ENCODE measurements around the gene YRDC.

YRDC gene

DNA sequence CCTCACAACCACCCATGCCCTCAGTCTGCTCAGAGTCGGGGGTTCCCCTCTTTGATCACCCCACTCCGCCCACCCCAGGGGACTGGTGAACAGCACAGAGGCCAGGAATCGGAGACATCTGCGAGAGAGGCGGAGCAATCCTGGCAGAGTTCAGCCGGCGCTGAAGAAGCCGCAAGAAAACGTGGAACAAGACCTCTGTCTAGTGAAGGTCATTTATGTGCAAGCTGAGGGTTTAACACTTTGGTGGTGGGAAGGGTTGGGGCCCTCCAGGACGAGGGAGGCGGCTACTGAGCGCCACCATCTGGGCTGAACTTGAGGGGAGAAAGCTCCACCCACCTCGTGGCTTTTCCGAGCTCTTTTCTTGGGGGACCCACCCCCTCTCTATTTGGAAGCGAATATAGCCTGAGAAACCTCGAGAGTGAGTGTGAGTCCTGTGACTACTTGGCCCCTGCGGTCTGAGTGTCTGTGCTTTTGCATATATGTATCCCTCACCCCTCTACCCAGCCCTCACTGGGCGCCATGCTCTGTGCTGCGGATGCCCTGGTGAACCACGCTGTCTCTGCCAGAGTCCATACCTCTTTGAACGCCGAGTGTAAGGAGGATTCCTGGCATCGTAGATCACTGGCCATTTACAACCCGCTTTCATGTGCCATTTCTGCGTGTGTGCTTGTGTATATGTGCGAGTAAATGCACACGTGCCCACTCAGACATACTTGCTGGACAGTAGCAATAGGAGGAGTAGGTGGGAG, 41.9 kb downstream of the YRDC start:
- TF ChIP-seq, protein P1, sequence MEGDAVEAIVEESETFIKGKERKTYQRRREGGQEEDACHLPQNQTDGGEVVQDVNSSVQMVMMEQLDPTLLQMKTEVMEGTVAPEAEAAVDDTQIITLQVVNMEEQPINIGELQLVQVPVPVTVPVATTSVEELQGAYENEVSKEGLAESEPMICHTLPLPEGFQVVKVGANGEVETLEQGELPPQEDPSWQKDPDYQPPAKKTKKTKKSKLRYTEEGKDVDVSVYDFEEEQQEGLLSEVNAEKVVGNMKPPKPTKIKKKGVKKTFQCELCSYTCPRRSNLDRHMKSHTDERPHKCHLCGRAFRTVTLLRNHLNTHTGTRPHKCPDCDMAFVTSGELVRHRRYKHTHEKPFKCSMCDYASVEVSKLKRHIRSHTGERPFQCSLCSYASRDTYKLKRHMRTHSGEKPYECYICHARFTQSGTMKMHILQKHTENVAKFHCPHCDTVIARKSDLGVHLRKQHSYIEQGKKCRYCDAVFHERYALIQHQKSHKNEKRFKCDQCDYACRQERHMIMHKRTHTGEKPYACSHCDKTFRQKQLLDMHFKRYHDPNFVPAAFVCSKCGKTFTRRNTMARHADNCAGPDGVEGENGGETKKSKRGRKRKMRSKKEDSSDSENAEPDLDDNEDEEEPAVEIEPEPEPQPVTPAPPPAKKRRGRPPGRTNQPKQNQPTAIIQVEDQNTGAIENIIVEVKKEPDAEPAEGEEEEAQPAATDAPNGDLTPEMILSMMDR (IDR thresholded peaks at IDR 0.05) = no peak
- Histone ChIP-seq H3K27ac (no peak overlapping the region), H3K4me3 (ENCODE audit: low read depth in 1 of 2, low read length in 1 of 2) (no peak overlapping the region), H3K27me3 (peaks cover 100% of the 10 kb centered on the region), H3K36me3 (no peaks in the 10 kb centered on the region), H3K4me1 (ENCODE audit: control insufficient read depth in 1 of 2, insufficient read depth in 1 of 2, low read depth in 1 of 2, low read length in 1 of 2) (no peaks in the 10 kb centered on the region), H3K9me3 (no peaks in the 10 kb centered on the region)

DNA sequence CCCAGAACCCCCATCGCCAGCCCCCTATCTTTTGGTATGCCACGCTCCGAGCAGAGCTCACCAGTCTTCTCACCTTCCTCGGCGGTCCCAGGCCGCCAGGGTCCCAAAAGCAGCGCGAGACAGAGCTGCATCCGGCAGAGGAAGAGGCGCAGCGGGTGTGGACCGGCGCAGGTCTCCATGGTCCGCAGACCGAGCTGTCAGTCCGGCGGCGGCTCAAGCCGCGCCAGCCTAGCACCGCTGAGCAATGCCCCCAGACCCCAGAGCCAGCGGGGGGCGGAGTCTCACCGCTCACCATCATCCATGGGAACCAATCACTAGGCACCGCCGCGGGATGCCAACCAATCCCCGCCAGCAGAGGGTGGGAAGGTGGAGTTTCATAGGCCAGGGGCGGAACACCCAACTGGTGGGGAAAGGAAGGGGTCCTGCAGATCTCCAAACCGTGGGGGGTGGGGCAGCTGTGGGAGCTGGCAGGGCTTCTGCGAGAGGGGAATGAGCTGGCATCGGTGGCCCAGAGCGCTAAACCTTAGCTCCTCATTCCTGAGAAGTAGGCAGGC, 43.0 kb downstream of the YRDC start, which contains the start of gene EPHA10:
TSS of gene EPHA10 (minus strand) at position 233 of the 554 bp plus-strand sequence. CDS start at position 179, 54 bp downstream.
- no peak within 1 kb of the TSS for H3K27ac ChIP-seq
- no peak within 1 kb of the TSS for H3K4me3 ChIP-seq (ENCODE audit: low read depth in 1 of 2, low read length in 1 of 2)
- no peaks in the 10 kb centered on the region for H3K4me1 ChIP-seq (ENCODE audit: control insufficient read depth in 1 of 2, insufficient read depth in 1 of 2, low read depth in 1 of 2, low read length in 1 of 2)
- TF ChIP-seq, protein P1 (IDR thresholded peaks at IDR 0.05) = no peak
- peaks cover 100% of the 10 kb centered on the region for H3K27me3 ChIP-seq
- no peaks in the 10 kb centered on the region for H3K9me3 ChIP-seq
- H3K36me3 ChIP-seq = no peaks in the 10 kb centered on the region

DNA sequence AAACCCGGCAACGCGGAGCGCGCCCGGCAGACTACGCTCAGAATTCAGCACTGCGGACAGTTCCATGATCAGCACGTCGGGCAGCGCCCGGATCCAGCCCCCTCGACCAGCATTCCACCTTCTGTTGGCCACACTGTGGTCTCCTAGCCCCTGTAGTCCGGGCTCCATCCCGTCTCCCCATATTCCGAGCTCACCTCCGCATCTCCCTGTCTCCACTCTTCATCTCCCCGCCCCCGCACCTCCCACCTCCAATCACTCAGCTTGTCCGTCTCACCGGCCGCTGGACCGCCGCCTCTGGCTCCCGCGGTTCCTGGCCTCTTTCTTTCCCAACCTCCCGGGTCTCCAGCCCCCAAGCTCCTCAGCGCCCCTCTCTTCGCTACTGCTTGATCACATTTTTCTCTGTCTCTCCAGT, 43.6 kb downstream of the YRDC start:
- Histone ChIP-seq H3K36me3 (no peaks in the 10 kb centered on the region), H3K9me3 (no peaks in the 10 kb centered on the region), H3K4me1 (ENCODE audit: control insufficient read depth in 1 of 2, insufficient read depth in 1 of 2, low read depth in 1 of 2, low read length in 1 of 2) (no peaks in the 10 kb centered on the region), H3K4me3 (ENCODE audit: low read depth in 1 of 2, low read length in 1 of 2) (no peak overlapping the region), H3K27me3 (peaks cover 100% of the 10 kb centered on the region), H3K27ac (no peak overlapping the region)
- TF ChIP-seq, protein P1 (IDR thresholded peaks at IDR 0.05) = no peak

DNA sequence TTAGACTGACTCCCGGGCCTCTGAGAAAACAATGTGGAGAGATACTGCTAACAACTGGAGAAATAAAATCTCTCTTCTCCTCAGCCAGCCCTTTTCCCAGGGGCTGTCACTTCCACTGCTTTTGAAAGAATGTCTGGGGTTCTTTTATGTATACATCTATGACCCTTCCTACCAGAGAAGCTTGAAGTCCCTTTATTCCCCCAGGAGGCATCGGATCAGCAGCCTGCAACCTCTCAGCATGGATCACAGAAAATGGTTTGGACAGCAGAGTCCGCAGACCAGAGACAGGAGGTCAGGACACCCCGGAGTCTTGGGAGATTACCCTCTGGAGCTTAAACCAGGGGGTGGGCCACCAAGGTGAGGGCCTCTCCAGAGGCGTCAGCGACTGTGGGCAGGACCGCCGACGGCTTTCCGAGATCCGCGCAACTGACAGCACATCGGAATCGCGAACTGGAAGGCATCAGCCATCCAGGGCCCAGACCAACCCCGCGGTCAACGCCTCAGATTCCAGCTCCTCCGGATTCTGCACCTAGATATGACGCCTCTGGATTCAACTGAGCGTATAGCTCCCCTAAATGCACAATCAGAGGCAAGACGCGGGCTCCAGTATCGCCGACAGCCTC, 44.1 kb downstream of the YRDC start:
- Histone ChIP-seq H3K4me3 (ENCODE audit: low read depth in 1 of 2, low read length in 1 of 2) (no peak overlapping the region), H3K27me3 (peaks cover 100% of the 10 kb centered on the region)
- TF ChIP-seq, protein P1 (IDR thresholded peaks at IDR 0.05) = no peak

DNA sequence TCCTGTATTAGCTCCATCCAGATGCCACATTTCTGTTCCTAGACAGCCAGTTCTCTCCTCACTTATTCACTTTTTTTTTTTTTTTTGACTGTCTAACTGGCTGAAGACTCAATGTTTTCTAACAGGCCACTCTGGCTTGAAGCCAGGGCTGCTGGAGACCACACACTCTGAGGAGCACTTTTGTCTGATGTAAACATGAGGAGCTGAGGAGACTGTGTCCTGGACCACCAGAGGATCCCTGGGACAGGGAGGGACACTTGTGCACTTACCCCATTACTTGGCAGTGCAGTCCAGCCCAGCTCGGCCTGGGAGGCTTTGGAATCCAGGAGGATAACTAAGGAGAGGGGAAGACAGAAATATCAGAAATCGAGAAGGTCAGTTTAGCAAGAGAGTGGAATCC, 45.5 kb downstream of the YRDC start:
- Histone ChIP-seq H3K27me3 (peaks cover 100% of the 10 kb centered on the region), H3K36me3 (no peaks in the 10 kb centered on the region), H3K9me3 (no peaks in the 10 kb centered on the region), H3K27ac (no peak overlapping the region), H3K4me1 (ENCODE audit: control insufficient read depth in 1 of 2, insufficient read depth in 1 of 2, low read depth in 1 of 2, low read length in 1 of 2) (no peaks in the 10 kb centered on the region), H3K4me3 (ENCODE audit: low read depth in 1 of 2, low read length in 1 of 2) (no peak overlapping the region)
- TF ChIP-seq, protein P1 (IDR thresholded peaks at IDR 0.05) = no peak

More for the DNA sequence above, 44.1 kb downstream of the YRDC start:
- Histone ChIP-seq H3K4me1 (ENCODE audit: control insufficient read depth in 1 of 2, insufficient read depth in 1 of 2, low read depth in 1 of 2, low read length in 1 of 2) (no peaks in the 10 kb centered on the region), H3K36me3 (no peaks in the 10 kb centered on the region), H3K9me3 (no peaks in the 10 kb centered on the region), H3K27ac (no peak overlapping the region)
